Activated T-helper 2 cell treated with anti-CD3 and anti-CD28 coated beads, Interferon-gamma antibody, Interleukin-2, Interleukin-4, amounts not matched to agents 10 μg/mL and 5 μg/mL and 100 μg/mL, durations not matched to agents 14 hours and 24 hours and 36 hours (primary cell): Measurements from ENCODE around the gene TATDN2. TPM values are rescaled to one million over a fixed set of nuclear protein-coding genes. Genes with fewer than 3 reads are reported as not detected.

Experiments used
- DNase-seq: peaks from one replicate; pipeline ENCODE4 v3.0.0; 2021; ENCODE audit warnings: low spot score
- H3K27ac Mint-ChIP-seq: one replicate; pipeline ENCODE4 v1.8.0; 2021; ENCODE audit warnings: mixed read lengths
- H3K27me3 Mint-ChIP-seq: one replicate; pipeline ENCODE4 v1.8.0; 2021; ENCODE audit warnings: low read depth, mixed read lengths
- H3K36me3 Mint-ChIP-seq: one replicate; pipeline ENCODE4 v1.8.0; 2021; ENCODE audit warnings: low read depth, mixed read lengths
- H3K4me1 Mint-ChIP-seq: one replicate; pipeline ENCODE4 v1.8.0; 2021; ENCODE audit warnings: low read depth, mixed read lengths
- H3K4me3 Mint-ChIP-seq: one replicate; pipeline ENCODE4 v1.8.0; 2021; ENCODE audit warnings: low read depth, mild to moderate bottlenecking, moderate library complexity, mixed read lengths
- H3K9me3 Mint-ChIP-seq: one replicate; pipeline ENCODE4 v1.8.0; 2021; ENCODE audit warnings: mixed read lengths
- intact Hi-C: fragments of 100-400 bp; cut with micrococcal nuclease; formaldehyde crosslinking; loops from one replicate; pipeline ENCODE4 v1.15.1; 2023
- total RNA-seq: library from RNA; stranded (reverse); gene quantifications from 2 replicates; pipeline ENCODE4 v1.2.3, GENCODE V29; 2022

Gene TATDN2
- total RNA-seq, 1 donor from 2014 or later: 65.6 TPM

DNA sequence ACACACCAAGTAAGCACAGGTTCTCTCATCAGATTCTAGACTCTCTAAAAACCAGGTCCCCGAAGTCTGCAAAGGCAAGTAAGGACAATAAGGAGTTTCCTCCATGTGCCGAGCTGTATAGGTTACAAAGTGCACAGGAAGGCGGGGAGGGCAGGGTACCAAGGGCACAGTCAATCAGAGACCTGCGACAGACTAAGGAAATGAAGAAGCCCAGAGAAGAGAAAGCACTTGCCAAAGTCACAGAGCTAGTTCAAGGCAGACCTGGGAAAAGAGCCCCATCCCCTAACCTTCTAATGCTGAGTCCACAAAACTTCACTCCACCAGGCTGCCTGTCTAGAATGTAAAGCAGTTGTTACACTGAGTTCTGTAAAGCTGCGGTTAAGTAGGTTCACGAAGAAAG lies 71.0 kb downstream of the TATDN2 start:
- H3K36me3 Mint-ChIP-seq: peaks cover 41% of the 10 kb centered on the region
- intact Hi-C loops: no loop called here
- no peaks in the 10 kb centered on the region for H3K27me3 Mint-ChIP-seq
- H3K27ac Mint-ChIP-seq: peak overlapping the region; percentile 67
- no peaks in the 10 kb centered on the region for H3K9me3 Mint-ChIP-seq
- no peak for DNase-seq
- H3K4me1 Mint-ChIP-seq: peaks cover 14% of the 10 kb centered on the region
- H3K4me3 Mint-ChIP-seq: peak overlapping the region; percentile 93

DNA sequence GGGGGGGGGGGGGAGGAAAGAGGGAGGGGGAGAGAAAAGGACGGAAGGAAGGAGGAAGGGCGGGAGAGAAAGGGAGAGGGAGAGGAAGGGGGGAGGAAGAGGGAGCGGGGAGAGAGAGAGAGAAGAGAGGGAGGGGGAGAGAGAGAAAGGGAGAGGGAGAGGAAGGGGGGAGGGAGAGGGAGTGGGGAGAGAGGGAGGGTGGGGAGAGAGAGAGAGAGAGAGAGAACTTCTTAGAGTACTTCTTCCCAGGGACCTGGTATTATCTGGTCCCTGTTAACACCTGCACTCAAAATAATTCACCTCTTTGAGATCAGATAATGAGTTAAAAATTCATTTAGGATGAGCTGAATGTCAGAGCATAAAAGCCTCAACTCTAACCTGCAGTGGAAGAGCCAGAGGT lies 71.5 kb downstream of the TATDN2 start:
- H3K36me3 Mint-ChIP-seq: peaks cover 36% of the 10 kb centered on the region
- H3K27me3 Mint-ChIP-seq: peaks cover 3% of the 10 kb centered on the region
- peak overlapping the region; percentile 93 for H3K4me3 Mint-ChIP-seq
- peaks cover 14% of the 10 kb centered on the region for H3K4me1 Mint-ChIP-seq
- intact Hi-C loops: loop anchor here (5.0 kb wide), 4 partner anchors 203 to 1358 kb away; partner anchors contain the start of genes BRK1, BRPF1, CRELD1 and RAD18
- no peak for DNase-seq
- peak overlapping the region; percentile 89 for H3K27ac Mint-ChIP-seq
- no peaks in the 10 kb centered on the region for H3K9me3 Mint-ChIP-seq

DNA sequence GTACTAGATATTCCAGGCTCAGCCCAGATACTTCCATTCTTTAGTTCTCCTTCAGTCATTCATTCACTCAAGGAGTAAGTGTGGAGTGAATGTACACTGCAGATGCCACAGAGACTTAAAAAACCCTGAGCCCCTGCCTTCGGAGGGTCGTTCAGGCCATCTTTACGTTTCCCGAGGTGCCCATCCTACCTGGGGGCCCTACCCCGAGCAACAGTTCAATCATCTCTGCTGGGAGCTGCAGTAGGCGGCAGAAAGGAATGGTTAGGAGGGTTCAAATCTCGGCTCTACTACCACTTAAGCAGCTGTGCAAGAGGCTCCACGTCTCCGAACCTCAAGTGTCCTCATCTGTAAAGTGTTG lies 72.0 kb downstream of the TATDN2 start:
- intact Hi-C loops: loop anchor here (5.0 kb wide), 4 partner anchors 203 to 1358 kb away; partner anchors contain the start of genes BRK1, BRPF1, CRELD1 and RAD18
- peaks cover 14% of the 10 kb centered on the region for H3K4me1 Mint-ChIP-seq
- peak overlapping the region; percentile 89 for H3K27ac Mint-ChIP-seq
- no peak for DNase-seq
- peak overlapping the region; percentile 93 for H3K4me3 Mint-ChIP-seq
- H3K9me3 Mint-ChIP-seq: no peaks in the 10 kb centered on the region
- H3K27me3 Mint-ChIP-seq: peaks cover 8% of the 10 kb centered on the region
- peaks cover 32% of the 10 kb centered on the region for H3K36me3 Mint-ChIP-seq

DNA sequence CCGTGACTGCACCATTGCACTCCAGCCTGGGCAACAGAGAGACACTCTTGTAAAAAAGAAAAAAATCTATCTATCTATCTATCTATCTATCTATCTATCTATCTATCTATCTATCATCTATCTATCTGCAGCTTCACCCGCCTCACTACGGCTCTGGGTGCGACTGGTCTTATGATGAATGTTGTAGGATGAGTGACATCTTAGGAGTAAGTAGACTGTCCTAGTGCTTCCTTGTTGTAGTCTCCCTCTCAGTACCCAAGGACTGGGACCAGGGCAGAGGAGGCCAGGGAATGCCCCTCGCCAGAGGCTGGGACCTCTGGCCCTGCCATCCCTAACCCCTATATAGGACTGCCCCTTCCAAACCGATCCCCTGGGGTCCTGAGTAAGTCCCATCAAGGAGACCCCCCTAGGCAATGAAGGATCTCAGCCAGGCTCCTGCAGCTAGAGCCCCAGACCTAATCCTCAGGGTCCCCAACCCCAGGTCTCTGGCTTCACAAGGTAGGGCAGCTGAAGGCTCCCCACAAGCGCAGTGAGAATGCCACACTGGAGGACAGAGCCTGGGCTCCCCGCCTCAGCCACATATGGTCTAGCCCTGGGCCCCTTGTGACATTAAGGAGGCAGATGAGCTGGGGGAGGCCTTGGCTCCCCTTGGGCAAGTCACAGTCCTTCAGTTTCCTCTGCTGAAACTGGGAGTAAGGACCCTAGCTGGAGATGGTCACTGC lies 73.5 kb downstream of the TATDN2 start:
- DNase-seq: no peak
- Mint-ChIP-seq H3K9me3 (no peaks in the 10 kb centered on the region), H3K36me3 (peaks cover 24% of the 10 kb centered on the region), H3K4me3 (peak overlapping the region; percentile 93), H3K27me3 (peaks cover 14% of the 10 kb centered on the region), H3K27ac (peak overlapping the region; percentile 79), H3K4me1 (peaks cover 14% of the 10 kb centered on the region)
- intact Hi-C loops: loop anchor here (1.0 to 5.0 kb wide), 6 partner anchors 204 to 1359 kb away; partner anchors contain the start of genes BRK1, BRPF1, CRELD1 and FANCD2

DNA sequence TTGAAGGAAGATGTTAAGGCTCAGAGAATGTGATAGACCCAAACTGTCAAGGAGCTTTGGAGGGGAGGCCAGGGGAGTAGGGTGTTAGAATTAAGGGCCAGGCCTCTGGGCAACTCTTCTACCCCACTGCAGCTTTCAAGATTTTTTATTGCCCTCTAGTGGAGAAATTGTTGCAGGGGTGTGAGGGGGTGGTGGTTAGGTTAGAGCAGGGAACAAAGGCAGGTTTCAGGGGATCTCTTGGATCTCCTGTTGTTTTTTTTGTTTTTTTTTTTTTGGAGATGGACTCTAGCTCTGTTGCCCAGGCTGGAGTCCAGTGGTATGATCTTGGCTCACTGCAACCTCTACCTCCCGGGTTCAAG lies 74.1 kb downstream of the TATDN2 start:
- no peak overlapping the region for H3K4me3 Mint-ChIP-seq
- intact Hi-C loops: loop anchor here (1.0 to 5.0 kb wide), 5 partner anchors 205 to 1360 kb away; partner anchors contain the start of genes BRK1, BRPF1, CRELD1 and FANCD2
- H3K27me3 Mint-ChIP-seq: peaks cover 15% of the 10 kb centered on the region

DNA sequence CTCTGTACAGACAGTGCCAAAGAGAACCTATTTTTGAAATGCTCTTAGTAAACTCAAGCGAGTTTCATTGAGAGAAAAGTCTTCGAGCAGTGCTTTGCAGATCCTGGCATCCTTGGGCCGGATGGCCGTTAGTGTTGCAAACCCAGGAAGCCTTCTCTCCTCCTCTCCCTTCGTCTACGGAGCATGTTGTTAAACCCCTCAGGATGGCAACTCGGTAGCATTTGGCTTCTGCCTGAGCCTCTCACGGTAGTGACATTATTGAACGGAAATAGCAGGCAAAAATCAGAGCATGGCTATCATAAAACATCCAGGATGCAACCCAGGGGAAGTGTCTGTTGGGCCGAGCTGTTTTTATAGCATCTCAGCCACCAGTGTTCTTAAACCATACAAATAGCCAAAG lies 79.3 kb downstream of the TATDN2 start:
- intact Hi-C loops: no loop called here
- no peak for DNase-seq
- no peaks in the 10 kb centered on the region for H3K4me1 Mint-ChIP-seq
- H3K4me3 Mint-ChIP-seq: no peak overlapping the region
- H3K36me3 Mint-ChIP-seq: no peaks in the 10 kb centered on the region
- no peaks in the 10 kb centered on the region for H3K9me3 Mint-ChIP-seq
- no peak overlapping the region for H3K27ac Mint-ChIP-seq
- H3K27me3 Mint-ChIP-seq: peaks cover 34% of the 10 kb centered on the region

More for the DNA sequence above, 74.1 kb downstream of the TATDN2 start:
- H3K36me3 Mint-ChIP-seq: peaks cover 21% of the 10 kb centered on the region
- H3K9me3 Mint-ChIP-seq: no peaks in the 10 kb centered on the region
- H3K4me1 Mint-ChIP-seq: peaks cover 14% of the 10 kb centered on the region
- no peak for DNase-seq
- H3K27ac Mint-ChIP-seq: no peak overlapping the region

DNA sequence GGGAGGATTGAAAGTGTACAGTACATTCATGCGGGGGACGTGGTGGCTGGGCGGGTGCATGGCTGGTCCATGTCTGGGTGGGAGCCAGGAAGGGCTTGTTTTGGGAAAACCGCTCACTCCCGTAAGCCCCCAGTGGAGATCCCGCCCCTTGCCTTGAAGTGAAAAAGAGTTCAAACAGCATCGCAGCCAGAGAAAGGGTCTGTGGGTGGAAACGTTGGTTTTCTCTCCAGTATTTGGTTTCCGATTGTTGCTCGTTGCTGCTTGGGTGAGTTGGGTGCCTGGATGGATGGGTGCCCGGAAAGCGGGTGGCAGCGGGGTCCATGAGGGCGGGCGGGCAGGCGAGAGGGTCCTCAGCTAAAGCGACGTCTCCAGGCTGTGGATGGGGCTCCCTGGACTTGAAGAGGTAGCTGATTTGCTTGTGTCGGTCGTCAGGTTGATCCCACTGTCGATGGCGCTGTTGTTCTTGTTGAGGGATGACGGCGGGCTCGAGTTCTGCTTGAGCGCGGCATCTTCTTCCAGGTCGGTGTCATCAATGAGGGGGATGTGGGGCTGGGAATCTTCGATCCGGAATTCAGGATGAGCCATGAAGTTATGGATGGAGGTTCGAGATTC lies 80.3 kb downstream of the TATDN2 start:
- no peak overlapping the region for H3K4me3 Mint-ChIP-seq
- H3K9me3 Mint-ChIP-seq: no peaks in the 10 kb centered on the region
- no peak overlapping the region for H3K27ac Mint-ChIP-seq
- intact Hi-C loops: no loop called here
- DNase-seq: no peak
- peaks cover 34% of the 10 kb centered on the region for H3K27me3 Mint-ChIP-seq
- no peaks in the 10 kb centered on the region for H3K36me3 Mint-ChIP-seq
- H3K4me1 Mint-ChIP-seq: no peaks in the 10 kb centered on the region

DNA sequence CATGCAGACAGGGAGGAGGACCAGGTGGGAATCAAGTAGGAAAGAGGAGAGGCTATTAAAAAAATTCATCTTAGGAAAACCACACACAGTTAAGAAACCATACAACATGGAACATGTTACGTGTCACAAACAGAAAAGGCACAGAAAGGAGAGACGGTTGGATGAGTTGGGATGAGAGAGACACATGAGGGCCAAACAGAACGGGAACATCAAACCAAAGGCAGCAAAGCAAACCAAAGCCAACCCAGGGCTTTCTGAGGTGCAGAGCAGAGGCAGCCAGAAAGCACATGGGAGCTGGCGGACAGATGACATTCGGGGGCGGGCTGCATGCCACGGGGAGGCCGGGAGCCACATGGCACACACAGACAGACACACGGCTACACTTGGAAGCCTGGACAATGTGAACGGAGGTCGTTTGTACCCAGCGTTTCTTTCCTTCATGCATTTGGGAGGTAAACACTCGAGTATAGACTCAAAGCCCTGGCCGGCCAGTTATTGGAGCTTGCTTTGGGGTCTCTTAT lies 81.3 kb downstream of the TATDN2 start:
- Mint-ChIP-seq H3K4me3 (no peak overlapping the region), H3K27me3 (peaks cover 31% of the 10 kb centered on the region), H3K27ac (no peak overlapping the region), H3K4me1 (no peaks in the 10 kb centered on the region), H3K36me3 (no peaks in the 10 kb centered on the region), H3K9me3 (no peaks in the 10 kb centered on the region)
- intact Hi-C loops: no loop called here
- DNase-seq: no peak

DNA sequence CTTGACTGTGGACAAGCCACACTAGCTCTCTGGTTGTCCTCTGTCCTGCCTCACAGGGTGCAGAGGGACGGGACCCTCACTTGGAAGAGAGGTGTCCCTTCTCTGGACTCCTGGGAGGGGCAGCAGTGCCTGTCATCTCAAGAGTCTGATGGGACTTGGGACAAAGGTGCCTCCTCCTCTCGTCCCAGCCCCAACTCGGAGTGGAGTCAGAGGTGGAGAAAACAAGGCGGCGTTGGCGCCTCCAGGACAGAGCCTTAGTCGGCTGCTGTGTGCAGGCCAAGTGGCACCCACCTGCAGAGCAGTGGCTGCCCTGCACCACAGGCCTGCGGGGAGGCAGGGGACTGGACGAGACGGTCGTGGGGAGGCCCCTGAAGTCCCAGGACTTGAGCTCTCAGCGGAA lies 82.1 kb downstream of the TATDN2 start:
- intact Hi-C loops: no loop called here
- Mint-ChIP-seq H3K36me3 (no peaks in the 10 kb centered on the region), H3K4me3 (no peak overlapping the region), H3K27ac (no peak overlapping the region), H3K9me3 (no peaks in the 10 kb centered on the region), H3K4me1 (peaks cover 3% of the 10 kb centered on the region), H3K27me3 (peaks cover 25% of the 10 kb centered on the region)
- no peak for DNase-seq

Other genes with a start within 250 kb of the TATDN2 start
- 54.4 and 55.1 TPM in 2 replicates for gene FANCD2, start 222.0 kb upstream of the TATDN2 start, total RNA-seq
- gene FANCD2OS, start 140.2 kb upstream of the TATDN2 start, total RNA-seq: not detected in 2 replicates
- gene BRK1, start 132.8 kb upstream of the TATDN2 start, total RNA-seq: 94.4 and 100 TPM in 2 replicates
- gene VHL, start 106.7 kb upstream of the TATDN2 start, total RNA-seq: 54.0 and 54.9 TPM in 2 replicates
- 2.4 and 2.6 TPM in 2 replicates for gene IRAK2, start 83.5 kb upstream of the TATDN2 start, total RNA-seq
- gene GHRL, start 44.5 kb downstream of the TATDN2 start, total RNA-seq: 0.98 and 2.1 TPM in 2 replicates
- 133 and 136 TPM in 2 replicates for gene SEC13, start 72.7 kb downstream of the TATDN2 start, total RNA-seq